GM12878 (cell line): ENCODE results near the gene ZNF212.

Source experiments
- BMI1 ChIP-seq: fragments of 450-650 bp; IDR thresholded peaks from 2 replicates; pipeline ENCODE4 v1.6.1; 2016; ENCODE audit warnings: mild to moderate bottlenecking, moderate library complexity, borderline replicate concordance
- CBX3 ChIP-seq: fragments of 200-600 bp; sonication (generic); IDR thresholded peaks from 2 replicates; pipeline ENCODE4 v1.6.1; 2016; ENCODE audit warnings: low read depth, borderline replicate concordance
- FOS ChIP-seq: IDR thresholded peaks from 3 replicates; pipeline ENCODE4 v1.6.1; 2011; ENCODE audit warnings: borderline replicate concordance; ENCODE audit not compliant: insufficient read length; ENCODE audit errors: extremely low read depth
- FOXM1 ChIP-seq: IDR thresholded peaks from 2 replicates; pipeline ENCODE4 v1.6.1; 2012; ENCODE audit warnings: low read depth, mild to moderate bottlenecking, inconsistent platforms, low read length, moderate library complexity
- LARP7 ChIP-seq: fragments of 450-650 bp; IDR thresholded peaks from 2 replicates; pipeline ENCODE4 v1.6.1; 2017; ENCODE audit warnings: mild to moderate bottlenecking
- POLR2A ChIP-seq: IDR thresholded peaks from 2 replicates; pipeline ENCODE4 v1.6.1; 2011; ENCODE audit warnings: low read depth, mild to moderate bottlenecking, low read length
- POLR2AphosphoS5 ChIP-seq: IDR thresholded peaks from 2 replicates; pipeline ENCODE4 v1.6.1; 2011; ENCODE audit warnings: mild to moderate bottlenecking, low read length, inconsistent platforms
- SMC3 ChIP-seq: IDR thresholded peaks from 2 replicates; pipeline ENCODE4 v1.6.1; 2011; ENCODE audit warnings: low read length, improper control_type of control experiment, borderline replicate concordance
- SREBF2 ChIP-seq: IDR thresholded peaks from 2 replicates; pipeline ENCODE4 v1.6.1; 2012; ENCODE audit warnings: mild to moderate bottlenecking, low read length
- STAT1 ChIP-seq: fragments of 450-650 bp; conservative IDR thresholded peaks from 2 replicates; pipeline ENCODE4 v1.6.1; 2014; ENCODE audit warnings: antibody characterized with exemption, mild to moderate bottlenecking
- ZNF274 ChIP-seq: IDR thresholded peaks from one replicate; pipeline ENCODE4 v1.8.0; 2011; ENCODE audit not compliant: insufficient read length, insufficient read depth
- TF ChIP-seq, protein P1 (sequence below), 3 experiments: IDR thresholded peaks in 2 of 3; conservative IDR thresholded peaks in 1 of 3; 2 replicates each; pipeline ENCODE4 v1.5.1; 2011; ENCODE audit warnings: low read depth in 3 of 3, low read length in 3 of 3, mild to moderate bottlenecking in 3 of 3, control low read depth in 2 of 3, moderate library complexity in 2 of 3, inconsistent platforms in 1 of 3, mixed read lengths in 1 of 3; ENCODE audit not compliant: control insufficient read depth in 2 of 3, insufficient read depth in 1 of 3; ENCODE audit errors: extremely low read depth in 1 of 3
- TF ChIP-seq, protein P2 (sequence below): IDR thresholded peaks from 2 replicates; pipeline ENCODE4 v1.6.1; 2012; ENCODE audit warnings: mild to moderate bottlenecking, low read depth, low read length
- TF ChIP-seq, protein P3 (sequence below): fragments of 450-650 bp; IDR thresholded peaks from 2 replicates; pipeline ENCODE4 v1.6.1; 2017; ENCODE audit warnings: mild to moderate bottlenecking, low read depth, inconsistent platforms; ENCODE audit not compliant: poor library complexity, severe bottlenecking

DNA sequence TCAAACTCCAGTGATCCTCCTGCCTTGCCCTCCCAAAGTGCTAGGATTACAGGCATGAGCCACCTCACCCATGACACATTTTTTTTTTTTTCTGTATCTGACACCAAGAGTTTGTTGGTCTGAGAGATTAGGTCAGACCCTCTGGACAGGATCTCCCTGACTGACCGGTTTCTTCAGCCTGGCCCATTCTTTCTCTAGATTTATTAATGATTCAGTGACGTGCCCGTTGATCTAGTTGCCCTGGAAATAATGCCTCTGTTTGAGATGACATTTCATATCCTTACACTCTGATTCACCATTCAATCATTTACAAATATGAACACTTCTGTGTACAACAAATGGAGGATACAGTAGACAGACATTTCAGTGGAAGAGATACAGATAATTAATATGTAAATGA lies 1.4 kb upstream of the ZNF212 start:
- TF ChIP-seq, protein P1, sequence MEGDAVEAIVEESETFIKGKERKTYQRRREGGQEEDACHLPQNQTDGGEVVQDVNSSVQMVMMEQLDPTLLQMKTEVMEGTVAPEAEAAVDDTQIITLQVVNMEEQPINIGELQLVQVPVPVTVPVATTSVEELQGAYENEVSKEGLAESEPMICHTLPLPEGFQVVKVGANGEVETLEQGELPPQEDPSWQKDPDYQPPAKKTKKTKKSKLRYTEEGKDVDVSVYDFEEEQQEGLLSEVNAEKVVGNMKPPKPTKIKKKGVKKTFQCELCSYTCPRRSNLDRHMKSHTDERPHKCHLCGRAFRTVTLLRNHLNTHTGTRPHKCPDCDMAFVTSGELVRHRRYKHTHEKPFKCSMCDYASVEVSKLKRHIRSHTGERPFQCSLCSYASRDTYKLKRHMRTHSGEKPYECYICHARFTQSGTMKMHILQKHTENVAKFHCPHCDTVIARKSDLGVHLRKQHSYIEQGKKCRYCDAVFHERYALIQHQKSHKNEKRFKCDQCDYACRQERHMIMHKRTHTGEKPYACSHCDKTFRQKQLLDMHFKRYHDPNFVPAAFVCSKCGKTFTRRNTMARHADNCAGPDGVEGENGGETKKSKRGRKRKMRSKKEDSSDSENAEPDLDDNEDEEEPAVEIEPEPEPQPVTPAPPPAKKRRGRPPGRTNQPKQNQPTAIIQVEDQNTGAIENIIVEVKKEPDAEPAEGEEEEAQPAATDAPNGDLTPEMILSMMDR (IDR thresholded peaks at IDR 0.05 in 2 of 3, conservative IDR thresholded peaks at IDR 0.05 in 1 of 3; ENCODE audit: control insufficient read depth in 2 of 3, extremely low read depth in 1 of 3, insufficient read depth in 1 of 3, low read depth in 3 of 3, low read length in 3 of 3) = no peak
- no peak for TF ChIP-seq SREBF2
- no peak for TF ChIP-seq FOXM1
- TF ChIP-seq FOS = no peak
- no peak for TF ChIP-seq POLR2A
- no peak for TF ChIP-seq CBX3
- TF ChIP-seq LARP7 = no peak
- no peak for TF ChIP-seq BMI1
- TF ChIP-seq, protein P2, sequence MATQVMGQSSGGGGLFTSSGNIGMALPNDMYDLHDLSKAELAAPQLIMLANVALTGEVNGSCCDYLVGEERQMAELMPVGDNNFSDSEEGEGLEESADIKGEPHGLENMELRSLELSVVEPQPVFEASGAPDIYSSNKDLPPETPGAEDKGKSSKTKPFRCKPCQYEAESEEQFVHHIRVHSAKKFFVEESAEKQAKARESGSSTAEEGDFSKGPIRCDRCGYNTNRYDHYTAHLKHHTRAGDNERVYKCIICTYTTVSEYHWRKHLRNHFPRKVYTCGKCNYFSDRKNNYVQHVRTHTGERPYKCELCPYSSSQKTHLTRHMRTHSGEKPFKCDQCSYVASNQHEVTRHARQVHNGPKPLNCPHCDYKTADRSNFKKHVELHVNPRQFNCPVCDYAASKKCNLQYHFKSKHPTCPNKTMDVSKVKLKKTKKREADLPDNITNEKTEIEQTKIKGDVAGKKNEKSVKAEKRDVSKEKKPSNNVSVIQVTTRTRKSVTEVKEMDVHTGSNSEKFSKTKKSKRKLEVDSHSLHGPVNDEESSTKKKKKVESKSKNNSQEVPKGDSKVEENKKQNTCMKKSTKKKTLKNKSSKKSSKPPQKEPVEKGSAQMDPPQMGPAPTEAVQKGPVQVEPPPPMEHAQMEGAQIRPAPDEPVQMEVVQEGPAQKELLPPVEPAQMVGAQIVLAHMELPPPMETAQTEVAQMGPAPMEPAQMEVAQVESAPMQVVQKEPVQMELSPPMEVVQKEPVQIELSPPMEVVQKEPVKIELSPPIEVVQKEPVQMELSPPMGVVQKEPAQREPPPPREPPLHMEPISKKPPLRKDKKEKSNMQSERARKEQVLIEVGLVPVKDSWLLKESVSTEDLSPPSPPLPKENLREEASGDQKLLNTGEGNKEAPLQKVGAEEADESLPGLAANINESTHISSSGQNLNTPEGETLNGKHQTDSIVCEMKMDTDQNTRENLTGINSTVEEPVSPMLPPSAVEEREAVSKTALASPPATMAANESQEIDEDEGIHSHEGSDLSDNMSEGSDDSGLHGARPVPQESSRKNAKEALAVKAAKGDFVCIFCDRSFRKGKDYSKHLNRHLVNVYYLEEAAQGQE = no peak
- no peak for TF ChIP-seq ZNF274
- TF ChIP-seq, protein P3, sequence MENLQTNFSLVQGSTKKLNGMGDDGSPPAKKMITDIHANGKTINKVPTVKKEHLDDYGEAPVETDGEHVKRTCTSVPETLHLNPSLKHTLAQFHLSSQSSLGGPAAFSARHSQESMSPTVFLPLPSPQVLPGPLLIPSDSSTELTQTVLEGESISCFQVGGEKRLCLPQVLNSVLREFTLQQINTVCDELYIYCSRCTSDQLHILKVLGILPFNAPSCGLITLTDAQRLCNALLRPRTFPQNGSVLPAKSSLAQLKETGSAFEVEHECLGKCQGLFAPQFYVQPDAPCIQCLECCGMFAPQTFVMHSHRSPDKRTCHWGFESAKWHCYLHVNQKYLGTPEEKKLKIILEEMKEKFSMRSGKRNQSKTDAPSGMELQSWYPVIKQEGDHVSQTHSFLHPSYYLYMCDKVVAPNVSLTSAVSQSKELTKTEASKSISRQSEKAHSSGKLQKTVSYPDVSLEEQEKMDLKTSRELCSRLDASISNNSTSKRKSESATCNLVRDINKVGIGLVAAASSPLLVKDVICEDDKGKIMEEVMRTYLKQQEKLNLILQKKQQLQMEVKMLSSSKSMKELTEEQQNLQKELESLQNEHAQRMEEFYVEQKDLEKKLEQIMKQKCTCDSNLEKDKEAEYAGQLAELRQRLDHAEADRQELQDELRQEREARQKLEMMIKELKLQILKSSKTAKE = no peak
- no peak for TF ChIP-seq STAT1
- TF ChIP-seq POLR2AphosphoS5 = no peak
- no peak for TF ChIP-seq SMC3
